DOHH2 (cell line): ENCODE data around the gene NCOR2.

Experiments used
- H3F3A ChIP-seq: fragments of 200-600 bp; sonication (generic), shearing (Covaris generic); 2 replicates; pipeline ENCODE4 v1.6.0; 2016; ENCODE audit warnings: antibody characterized with exemption, mild to moderate bottlenecking; ENCODE audit not compliant: control insufficient read depth, insufficient read depth
- H3K27ac ChIP-seq: fragments of 200-600 bp; sonication (generic); 2 replicates; pipeline ENCODE4 v1.5.1; 2014; ENCODE audit warnings: low read depth, mild to moderate bottlenecking, low read length, moderate library complexity
- H3K27me3 ChIP-seq: fragments of 200-600 bp; sonication (generic); 2 replicates; pipeline ENCODE4 v1.6.1; 2014; ENCODE audit warnings: mild to moderate bottlenecking, low read length, mixed read lengths; ENCODE audit not compliant: control insufficient read depth
- H3K36me3 ChIP-seq: fragments of 200-600 bp; sonication (generic); 2 replicates; pipeline ENCODE4 v1.6.1; 2014; ENCODE audit warnings: mild to moderate bottlenecking, low read length, moderate library complexity, mixed read lengths; ENCODE audit not compliant: control insufficient read depth
- H3K4me1 ChIP-seq: fragments of 200-600 bp; sonication (generic); 2 replicates; pipeline ENCODE4 v1.6.1; 2014; ENCODE audit warnings: mild to moderate bottlenecking, low read length, mixed read lengths; ENCODE audit not compliant: control insufficient read depth
- H3K4me2 ChIP-seq: fragments of 200-600 bp; sonication (generic); 2 replicates; pipeline ENCODE4 v1.6.0; 2014; ENCODE audit warnings: mild to moderate bottlenecking, low read length, moderate library complexity
- H3K4me3 ChIP-seq: fragments of 200-600 bp; sonication (generic); 2 replicates; pipeline ENCODE4 v1.5.1; 2014; ENCODE audit warnings: mild to moderate bottlenecking, low read length, mixed read lengths
- H3K79me2 ChIP-seq: fragments of 200-600 bp; sonication (generic); 2 replicates; pipeline ENCODE4 v1.6.1; 2014; ENCODE audit warnings: mild to moderate bottlenecking, low read length, mixed read lengths; ENCODE audit not compliant: control insufficient read depth
- H3K9me2 ChIP-seq: fragments of 200-600 bp; sonication (generic); replicated peaks from 2 replicates; pipeline ENCODE4 v1.6.1; 2014; ENCODE audit warnings: mild to moderate bottlenecking, low read length, mixed read lengths; ENCODE audit not compliant: control insufficient read depth
- H3K9me3 ChIP-seq: fragments of 200-600 bp; sonication (generic); 2 replicates; pipeline ENCODE4 v1.6.1; 2014; ENCODE audit warnings: antibody characterized with exemption, low read length, mixed read lengths; ENCODE audit not compliant: control insufficient read depth, insufficient read depth
- H4K20me1 ChIP-seq: fragments of 200-600 bp; sonication (generic); 2 replicates; pipeline ENCODE4 v1.6.0; 2014; ENCODE audit warnings: low read depth, mild to moderate bottlenecking, antibody characterized with exemption, low read length, moderate library complexity; ENCODE audit not compliant: control insufficient read depth, insufficient read depth
- EZH2phosphoT487 ChIP-seq: fragments of 200-600 bp; sonication (generic); IDR thresholded peaks from 2 replicates; pipeline ENCODE4 v1.6.1; 2017; ENCODE audit warnings: borderline replicate concordance, mild to moderate bottlenecking, antibody characterized with exemption, low read length, moderate library complexity, mixed read lengths
- TF ChIP-seq, protein P1 (sequence below): fragments of 200-600 bp; sonication (generic); IDR thresholded peaks from one replicate; pipeline ENCODE4 v1.5.1; 2014; ENCODE audit warnings: antibody characterized with exemption, mild to moderate bottlenecking, low read depth, low read length; ENCODE audit not compliant: poor library complexity, severe bottlenecking

NCOR2 gene

DNA sequence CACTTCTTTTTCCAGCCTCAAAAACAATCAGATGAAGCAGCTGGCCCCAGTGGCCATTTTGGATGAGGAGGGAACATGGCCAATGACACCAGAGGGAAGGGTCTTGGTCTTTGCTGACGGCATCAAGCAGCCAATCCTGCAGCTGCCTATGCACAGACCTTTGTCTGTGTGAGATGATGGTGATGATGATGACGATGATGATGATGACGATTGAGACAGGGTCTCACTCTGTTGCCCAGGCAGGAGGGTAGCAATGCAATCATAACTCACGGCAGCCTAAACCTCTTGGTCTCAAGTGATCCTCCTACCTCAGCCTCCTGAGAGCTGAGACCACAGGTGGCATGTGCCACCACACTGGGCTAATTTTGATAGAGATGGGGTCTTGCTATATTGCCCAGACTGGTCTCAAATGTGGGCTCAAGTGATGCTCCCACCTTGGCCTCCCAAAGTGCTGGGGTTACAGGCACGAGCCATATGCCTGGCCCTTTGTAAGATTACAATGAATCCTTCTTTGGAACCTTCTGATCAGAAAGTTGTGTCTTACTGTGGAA, 26.5 kb upstream of the NCOR2 start:
- H3K9me3 ChIP-seq = no peaks in the 10 kb centered on the region
- no peaks in the 10 kb centered on the region for H3F3A ChIP-seq
- no peaks in the 10 kb centered on the region for H3K9me2 ChIP-seq
- no peaks in the 10 kb centered on the region for H3K4me1 ChIP-seq
- H4K20me1 ChIP-seq = no peaks in the 10 kb centered on the region
- H3K4me2 ChIP-seq = no peak overlapping the region
- no peaks in the 10 kb centered on the region for H3K79me2 ChIP-seq
- TF ChIP-seq, protein P1, sequence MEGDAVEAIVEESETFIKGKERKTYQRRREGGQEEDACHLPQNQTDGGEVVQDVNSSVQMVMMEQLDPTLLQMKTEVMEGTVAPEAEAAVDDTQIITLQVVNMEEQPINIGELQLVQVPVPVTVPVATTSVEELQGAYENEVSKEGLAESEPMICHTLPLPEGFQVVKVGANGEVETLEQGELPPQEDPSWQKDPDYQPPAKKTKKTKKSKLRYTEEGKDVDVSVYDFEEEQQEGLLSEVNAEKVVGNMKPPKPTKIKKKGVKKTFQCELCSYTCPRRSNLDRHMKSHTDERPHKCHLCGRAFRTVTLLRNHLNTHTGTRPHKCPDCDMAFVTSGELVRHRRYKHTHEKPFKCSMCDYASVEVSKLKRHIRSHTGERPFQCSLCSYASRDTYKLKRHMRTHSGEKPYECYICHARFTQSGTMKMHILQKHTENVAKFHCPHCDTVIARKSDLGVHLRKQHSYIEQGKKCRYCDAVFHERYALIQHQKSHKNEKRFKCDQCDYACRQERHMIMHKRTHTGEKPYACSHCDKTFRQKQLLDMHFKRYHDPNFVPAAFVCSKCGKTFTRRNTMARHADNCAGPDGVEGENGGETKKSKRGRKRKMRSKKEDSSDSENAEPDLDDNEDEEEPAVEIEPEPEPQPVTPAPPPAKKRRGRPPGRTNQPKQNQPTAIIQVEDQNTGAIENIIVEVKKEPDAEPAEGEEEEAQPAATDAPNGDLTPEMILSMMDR = no peak
- TF ChIP-seq EZH2phosphoT487 = no peak
- peaks cover 55% of the 10 kb centered on the region for H3K27me3 ChIP-seq
- no peak overlapping the region for H3K27ac ChIP-seq
- H3K36me3 ChIP-seq = no peaks in the 10 kb centered on the region
- no peak overlapping the region for H3K4me3 ChIP-seq

DNA sequence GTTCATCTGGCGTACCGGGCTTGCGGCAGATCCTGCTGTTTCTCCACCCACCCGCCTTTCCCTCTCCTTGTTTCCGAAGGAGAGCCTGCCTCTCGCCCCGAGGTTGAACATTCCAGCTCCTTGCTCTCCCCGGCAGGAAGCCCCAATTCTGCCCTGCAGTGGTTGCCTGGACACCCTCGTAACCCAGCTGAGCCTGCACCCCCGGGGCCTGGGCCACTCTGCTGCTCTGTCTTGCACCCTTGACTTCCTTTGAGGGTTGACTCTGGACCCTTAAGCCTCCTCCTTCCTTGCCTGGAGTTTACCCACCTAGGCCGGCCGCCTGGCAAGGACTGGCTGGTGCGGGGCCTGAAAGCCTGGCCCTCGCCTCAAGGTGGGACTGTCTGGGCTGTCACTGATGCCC, 25.8 kb upstream of the NCOR2 start:
- Histone ChIP-seq H3K4me1 (no peaks in the 10 kb centered on the region), H3K27me3 (peaks cover 62% of the 10 kb centered on the region), H3K4me2 (no peak overlapping the region), H3K27ac (no peak overlapping the region), H3K9me2 (no peaks in the 10 kb centered on the region), H3K79me2 (no peaks in the 10 kb centered on the region), H4K20me1 (no peaks in the 10 kb centered on the region), H3F3A (no peaks in the 10 kb centered on the region), H3K9me3 (no peaks in the 10 kb centered on the region), H3K4me3 (no peak overlapping the region), H3K36me3 (no peaks in the 10 kb centered on the region)
- TF ChIP-seq EZH2phosphoT487 = no peak
- TF ChIP-seq, protein P1 = no peak

DNA sequence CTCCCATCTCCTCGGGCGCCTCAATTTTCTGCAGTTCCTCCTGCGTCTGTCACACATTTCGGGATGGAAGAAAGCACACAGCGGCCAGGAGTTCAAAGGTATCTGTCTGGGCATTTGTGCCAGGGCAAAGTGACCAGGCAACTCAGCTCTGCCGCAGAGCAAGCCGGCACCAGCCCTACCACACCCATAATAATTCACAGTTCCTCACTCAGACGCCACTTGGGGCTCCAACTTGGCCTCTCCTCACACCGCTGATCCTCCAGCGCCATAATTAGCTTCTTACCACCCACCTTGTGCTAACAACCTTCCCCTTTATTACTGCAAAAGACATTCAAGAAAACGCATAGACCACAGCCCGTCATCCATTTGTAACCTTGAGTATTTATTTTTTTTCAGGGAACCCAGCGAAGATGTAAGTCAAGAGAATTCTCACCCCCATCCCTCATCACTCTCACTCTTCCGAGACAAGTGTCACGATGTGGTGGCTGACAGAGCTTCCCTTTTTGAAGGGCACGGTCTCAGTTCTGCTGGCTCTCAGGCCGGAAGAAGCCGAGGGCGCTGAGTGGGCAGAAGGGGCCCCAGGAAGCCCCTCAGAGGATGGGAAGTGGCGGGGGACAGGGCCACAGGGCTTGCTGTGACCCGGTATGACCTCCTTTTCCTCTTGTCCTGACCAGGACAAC, 25.2 kb upstream of the NCOR2 start:
- H3K4me3 ChIP-seq = no peak overlapping the region
- H3K9me2 ChIP-seq = no peaks in the 10 kb centered on the region
- H3K4me2 ChIP-seq = no peak overlapping the region
- no peaks in the 10 kb centered on the region for H3K79me2 ChIP-seq
- peaks cover 65% of the 10 kb centered on the region for H3K27me3 ChIP-seq
- no peak overlapping the region for H3K27ac ChIP-seq
- no peaks in the 10 kb centered on the region for H3K9me3 ChIP-seq
- H3K4me1 ChIP-seq = no peaks in the 10 kb centered on the region
- H4K20me1 ChIP-seq = no peaks in the 10 kb centered on the region
- TF ChIP-seq, protein P1 = no peak
- no peak for TF ChIP-seq EZH2phosphoT487
- H3K36me3 ChIP-seq = no peaks in the 10 kb centered on the region
- no peaks in the 10 kb centered on the region for H3F3A ChIP-seq
